ENCODE data around the gene KCNJ10.

The KCNJ10 gene

DNA sequence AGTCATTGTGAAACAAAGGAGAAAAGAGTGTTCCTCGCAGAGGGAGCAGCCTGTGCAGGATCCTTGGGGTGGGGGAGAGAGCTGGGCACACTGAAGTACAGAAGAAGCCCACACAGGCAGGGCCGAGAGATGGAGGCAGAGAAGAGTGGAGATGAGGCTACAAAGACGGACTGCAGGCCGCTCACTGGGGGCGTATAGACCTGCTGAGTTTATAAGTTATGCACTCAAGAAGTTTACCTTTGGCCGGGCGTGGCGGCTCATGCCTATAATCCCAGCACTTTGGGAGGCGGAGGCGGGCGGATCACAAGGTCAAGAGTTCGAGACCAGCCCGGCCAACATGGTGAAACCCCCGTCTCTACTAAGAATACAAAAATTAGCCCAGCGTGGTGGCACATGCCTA, 108.3 kb downstream of the KCNJ10 start:
- Mint-ChIP-seq H3K27ac (no peak overlapping the region), H3K36me3 (ENCODE audit: low read depth) (no peaks in the 10 kb centered on the region), H3K4me1 (no peaks in the 10 kb centered on the region), H3K9me3 (no peaks in the 10 kb centered on the region), H3K4me3 (no peak overlapping the region), H3K27me3 (ENCODE audit: low read depth, poor library complexity) (peaks cover 40% of the 10 kb centered on the region)
- no peak for DNase-seq
- TF ChIP-seq, protein P1, sequence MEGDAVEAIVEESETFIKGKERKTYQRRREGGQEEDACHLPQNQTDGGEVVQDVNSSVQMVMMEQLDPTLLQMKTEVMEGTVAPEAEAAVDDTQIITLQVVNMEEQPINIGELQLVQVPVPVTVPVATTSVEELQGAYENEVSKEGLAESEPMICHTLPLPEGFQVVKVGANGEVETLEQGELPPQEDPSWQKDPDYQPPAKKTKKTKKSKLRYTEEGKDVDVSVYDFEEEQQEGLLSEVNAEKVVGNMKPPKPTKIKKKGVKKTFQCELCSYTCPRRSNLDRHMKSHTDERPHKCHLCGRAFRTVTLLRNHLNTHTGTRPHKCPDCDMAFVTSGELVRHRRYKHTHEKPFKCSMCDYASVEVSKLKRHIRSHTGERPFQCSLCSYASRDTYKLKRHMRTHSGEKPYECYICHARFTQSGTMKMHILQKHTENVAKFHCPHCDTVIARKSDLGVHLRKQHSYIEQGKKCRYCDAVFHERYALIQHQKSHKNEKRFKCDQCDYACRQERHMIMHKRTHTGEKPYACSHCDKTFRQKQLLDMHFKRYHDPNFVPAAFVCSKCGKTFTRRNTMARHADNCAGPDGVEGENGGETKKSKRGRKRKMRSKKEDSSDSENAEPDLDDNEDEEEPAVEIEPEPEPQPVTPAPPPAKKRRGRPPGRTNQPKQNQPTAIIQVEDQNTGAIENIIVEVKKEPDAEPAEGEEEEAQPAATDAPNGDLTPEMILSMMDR (IDR thresholded peaks at IDR 0.05), result no peak

DNA sequence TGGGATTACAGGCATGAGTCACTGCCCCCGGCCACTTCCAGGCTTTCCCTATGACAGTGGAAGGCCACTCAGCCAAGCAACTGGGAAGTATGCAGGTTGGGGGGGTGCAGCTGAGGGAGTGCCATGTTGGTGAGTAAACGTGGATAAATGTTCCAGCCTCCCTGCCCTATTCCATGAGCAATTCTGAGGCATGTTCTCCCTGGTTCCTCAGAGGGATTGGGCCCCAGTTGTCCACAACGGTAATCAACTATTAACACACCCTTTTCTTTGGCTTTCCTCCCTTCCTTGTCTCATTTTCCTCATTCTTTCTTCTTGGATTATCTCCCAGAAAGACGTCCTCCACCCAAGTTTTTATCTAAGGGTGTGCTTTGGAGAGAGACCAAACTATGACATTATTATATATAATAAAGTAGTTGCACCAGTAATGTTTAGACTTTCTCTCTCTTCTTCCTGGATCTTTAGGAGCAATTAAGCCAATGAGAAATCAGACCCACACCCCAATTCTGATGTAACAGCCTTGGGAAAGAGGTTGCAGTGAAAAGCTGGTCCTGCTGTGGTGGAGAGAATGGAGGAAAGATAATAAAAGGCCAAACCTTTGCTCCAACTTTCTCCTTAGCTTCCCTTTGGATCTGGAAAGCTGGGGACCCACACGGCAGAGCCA, 109.1 kb downstream of the KCNJ10 start:
- H3K4me3 Mint-ChIP-seq, result no peak overlapping the region
- H3K4me1 Mint-ChIP-seq, result no peaks in the 10 kb centered on the region
- H3K36me3 Mint-ChIP-seq (ENCODE audit: low read depth), result no peaks in the 10 kb centered on the region
- H3K9me3 Mint-ChIP-seq, result no peaks in the 10 kb centered on the region
- DNase-seq, result no peak
- no peak overlapping the region for H3K27ac Mint-ChIP-seq
- H3K27me3 Mint-ChIP-seq (ENCODE audit: low read depth, poor library complexity), result peaks cover 36% of the 10 kb centered on the region
- TF ChIP-seq, protein P1 (IDR thresholded peaks at IDR 0.05), result no peak

- Mint-ChIP-seq H3K36me3 (ENCODE audit: low read depth) (no peaks in the 10 kb centered on the region), H3K27me3 (ENCODE audit: low read depth, poor library complexity) (peaks cover 25% of the 10 kb centered on the region), H3K4me1 (peaks cover under 1% of the 10 kb centered on the region), H3K9me3 (no peaks in the 10 kb centered on the region), H3K4me3 (no peak overlapping the region), H3K27ac (no peak overlapping the region)
- TF ChIP-seq, protein P1 (IDR thresholded peaks at IDR 0.05), result no peak
- no peak for DNase-seq
Measured at GRCh38 chr1:159959451-159959850, 110.5 kb downstream of the KCNJ10 start.

GRCh38 chr1:159958719-159959380, 111.1 kb downstream of the KCNJ10 start:
- Mint-ChIP-seq H3K4me3 (no peak overlapping the region), H3K9me3 (no peaks in the 10 kb centered on the region), H3K27ac (no peak overlapping the region), H3K36me3 (ENCODE audit: low read depth) (no peaks in the 10 kb centered on the region), H3K27me3 (ENCODE audit: low read depth, poor library complexity) (peaks cover 24% of the 10 kb centered on the region), H3K4me1 (peaks cover 6% of the 10 kb centered on the region)
- TF ChIP-seq, protein P1 (IDR thresholded peaks at IDR 0.05), result no peak
- DNase-seq, result no peak

GRCh38 chr1:159957824-159958268, 112.1 kb downstream of the KCNJ10 start:
- TF ChIP-seq, protein P1 (IDR thresholded peaks at IDR 0.05), result no peak
- Mint-ChIP-seq H3K27ac (no peak overlapping the region), H3K27me3 (ENCODE audit: low read depth, poor library complexity) (peaks cover 22% of the 10 kb centered on the region), H3K36me3 (ENCODE audit: low read depth) (no peaks in the 10 kb centered on the region), H3K4me3 (no peak overlapping the region), H3K9me3 (no peaks in the 10 kb centered on the region), H3K4me1 (peaks cover 12% of the 10 kb centered on the region)
- no peak for DNase-seq

DNA sequence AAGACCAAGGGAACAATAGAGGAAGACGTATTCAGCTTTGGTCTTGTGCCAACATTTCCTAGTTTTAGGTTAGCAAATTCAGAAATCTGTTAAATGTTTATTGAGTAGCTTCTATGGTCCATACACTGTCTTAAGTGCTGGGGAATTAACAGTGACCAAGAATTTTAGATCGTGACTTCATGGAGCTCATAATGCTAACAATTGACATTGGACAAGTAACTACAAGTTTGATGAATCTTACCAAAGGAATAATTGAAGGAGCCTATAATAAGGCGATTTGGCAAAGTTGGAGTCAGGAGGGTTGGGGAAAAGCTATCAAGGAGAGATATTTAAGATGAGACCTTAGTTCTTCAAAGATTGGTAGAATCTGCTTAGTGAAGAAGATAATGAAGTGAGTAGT, 114.5 kb downstream of the KCNJ10 start:
- TF ChIP-seq, protein P1 (IDR thresholded peaks at IDR 0.05), result no peak
- no peak overlapping the region for H3K4me3 Mint-ChIP-seq
- peaks cover 25% of the 10 kb centered on the region for H3K27me3 Mint-ChIP-seq (ENCODE audit: low read depth, poor library complexity)
- no peaks in the 10 kb centered on the region for H3K9me3 Mint-ChIP-seq
- H3K36me3 Mint-ChIP-seq (ENCODE audit: low read depth), result no peaks in the 10 kb centered on the region
- peaks cover 17% of the 10 kb centered on the region for H3K4me1 Mint-ChIP-seq
- no peak overlapping the region for H3K27ac Mint-ChIP-seq
- no peak for DNase-seq

Data from nephron progenitor cell (in vitro differentiated cells).